Kidney epithelial cell (primary cell): ENCODE data around the gene TBC1D4. TPM values are rescaled to one million over a fixed set of nuclear protein-coding genes. Genes with fewer than 3 reads are reported as not detected.
"Not testable (repeated sequence)": the region's sequence is repeated elsewhere in the genome, so short reads cannot be mapped to it uniquely, and the experiment has no call there.

Source experiments
- DNase-seq: peaks from one replicate; pipeline ENCODE4 v3.0.0-alpha.2; 2010; ENCODE audit warnings: low read depth
- H3K27me3 ChIP-seq: 2 replicates; pipeline ENCODE4 v1.6.0; 2011; ENCODE audit warnings: low read length; ENCODE audit not compliant: control insufficient read depth, insufficient read depth
- H3K36me3 ChIP-seq: 2 replicates; pipeline ENCODE4 v1.5.1; 2011; ENCODE audit warnings: low read length; ENCODE audit not compliant: control insufficient read depth, insufficient read depth
- H3K4me3 ChIP-seq: 2 replicates; pipeline ENCODE4 v1.5.1; 2011; ENCODE audit warnings: low read depth, mild to moderate bottlenecking, control low read depth, low read length
- CTCF ChIP-seq: IDR thresholded peaks from 2 replicates; pipeline ENCODE4 v1.5.1; 2011; ENCODE audit warnings: mild to moderate bottlenecking, moderate library complexity, low read length, control low read depth, inconsistent platforms; ENCODE audit not compliant: insufficient read depth, poor library complexity, severe bottlenecking
- total RNA-seq: library from RNA; depleted of rRNA; stranded (reverse); fragments of >200 nt; gene quantifications from 2 replicates; pipeline ENCODE4 v1.2.3, GENCODE V29; 2015

Gene TBC1D4
- total RNA-seq, 1 donor from 2014 or later = 8.6 TPM

GRCh38 chr13:75357576-75358289, 124.2 kb downstream of the TBC1D4 start:
- no peak overlapping the region for H3K4me3 ChIP-seq
- peak; percentile 55 for TF ChIP-seq CTCF
- H3K27me3 ChIP-seq = no peaks in the 10 kb centered on the region
- H3K36me3 ChIP-seq = no peaks in the 10 kb centered on the region
- DNase-seq = no peak

DNA sequence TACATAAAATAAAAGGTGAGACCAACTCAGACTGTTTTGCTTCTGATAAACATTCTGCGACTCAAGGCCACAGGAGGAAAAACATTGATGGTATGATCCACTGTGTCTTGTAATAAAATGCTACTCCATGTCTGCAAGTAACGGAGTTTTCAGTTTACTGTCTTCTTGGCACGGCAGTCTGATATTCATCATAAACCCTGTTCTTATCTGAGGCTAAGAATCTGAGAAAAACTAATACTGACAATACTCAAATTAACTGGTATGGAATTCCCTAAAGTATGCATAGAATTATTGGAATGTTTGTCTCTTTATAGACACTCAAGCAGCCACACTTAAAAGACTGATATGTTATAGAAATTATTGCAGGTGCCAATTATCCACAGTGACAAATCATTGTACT, 125.5 kb downstream of the TBC1D4 start:
- Histone ChIP-seq H3K36me3 (no peaks in the 10 kb centered on the region), H3K27me3 (no peaks in the 10 kb centered on the region), H3K4me3 (no peak overlapping the region)
- DNase-seq = no peak
- TF ChIP-seq CTCF = no peak

DNA sequence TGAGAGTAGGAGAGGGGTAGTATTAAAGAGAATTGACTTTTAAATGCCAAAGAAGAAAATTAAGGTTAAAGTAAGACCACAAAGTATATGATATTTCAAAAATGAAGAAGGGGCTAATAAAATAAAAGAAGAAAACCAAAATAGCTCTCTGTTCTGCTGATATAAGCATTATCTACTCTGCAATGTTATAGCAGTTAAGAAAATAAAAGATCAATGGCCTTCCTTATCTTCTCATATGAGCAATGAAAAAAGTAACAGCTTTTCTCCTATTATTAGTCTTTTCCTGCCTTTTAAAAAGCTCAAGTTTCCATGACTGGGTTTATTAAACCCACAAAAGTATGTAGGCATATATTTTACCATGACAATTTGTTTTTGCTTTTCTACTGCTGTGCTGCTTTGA, 126.4 kb downstream of the TBC1D4 start:
- no peaks in the 10 kb centered on the region for H3K27me3 ChIP-seq
- TF ChIP-seq CTCF = no peak

GRCh38 chr13:75353781-75354193, 128.2 kb downstream of the TBC1D4 start:
- no peak for DNase-seq
- Histone ChIP-seq H3K4me3 (no peak overlapping the region), H3K36me3 (no peaks in the 10 kb centered on the region), H3K27me3 (no peaks in the 10 kb centered on the region)
- no peak for TF ChIP-seq CTCF

More for the DNA sequence above, 126.4 kb downstream of the TBC1D4 start:
- DNase-seq = no peak
- Histone ChIP-seq H3K36me3 (no peaks in the 10 kb centered on the region), H3K4me3 (no peak overlapping the region)

DNA sequence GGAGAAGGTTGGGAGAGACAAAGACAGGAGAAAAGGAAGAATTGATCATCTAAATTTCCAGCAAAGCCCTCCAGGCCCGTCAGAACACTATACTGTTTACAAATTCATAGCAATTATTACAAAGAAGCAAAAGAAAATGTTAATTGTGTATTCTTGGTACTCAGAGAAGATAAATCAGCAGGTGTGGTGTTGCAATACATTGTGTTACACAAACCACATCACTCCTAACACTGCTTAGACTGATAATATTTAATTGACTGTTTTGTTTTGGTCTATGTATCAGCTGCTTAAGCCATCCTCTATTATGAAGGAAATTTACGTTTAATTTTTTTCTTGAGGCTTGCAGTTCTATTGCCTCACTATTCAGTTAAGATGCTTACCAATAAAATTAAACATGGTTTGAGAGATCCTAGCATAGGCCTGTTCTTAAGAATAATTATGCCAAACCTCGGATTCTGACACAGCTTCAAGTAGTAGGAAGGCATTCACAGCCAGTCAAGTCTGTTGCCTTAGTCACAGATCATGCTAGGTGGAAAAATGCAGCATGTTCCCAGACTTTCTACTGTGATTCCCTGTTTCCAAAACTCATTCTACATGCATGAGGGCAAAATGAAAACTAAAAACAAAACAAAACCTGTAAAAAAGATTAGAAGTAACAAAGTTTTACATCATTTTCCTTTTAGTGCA, 129.2 kb downstream of the TBC1D4 start:
- Histone ChIP-seq H3K4me3 (no peak overlapping the region), H3K36me3 (no peaks in the 10 kb centered on the region), H3K27me3 (no peaks in the 10 kb centered on the region)
- no peak for TF ChIP-seq CTCF
- DNase-seq = no peak

- H3K36me3 ChIP-seq, H3K4me3 ChIP-seq, DNase-seq, H3K27me3 ChIP-seq: not testable (repeated sequence)
These were observed 130.4 kb downstream of the TBC1D4 start for GRCh38 chr13:75351538-75351937.
